Posterior cingulate gyrus (tissue), 11 donors: ENCODE results near the gene ABCA12.
"Not testable (repeated sequence)": the region's sequence is repeated elsewhere in the genome, so short reads cannot be mapped to it uniquely, and the experiment has no call there.

Source experiments
- DNase-seq, 10 donors: peaks; one replicate each; pipeline versions ENCODE4 v3.0.0 to v3.0.0-alpha.2; 2020 to 2021; ENCODE audit warnings: mixed read lengths in 3 of 10
- intact Hi-C: fragments of 100-400 bp; cut with DNase I; formaldehyde crosslinking; loops from one replicate; pipeline ENCODE4 v1.15.1; 2023

The ABCA12 gene

GRCh38 chr2:215138479-215138878 lies at the start of gene ABCA12:
TSS of gene ABCA12 (minus strand) at chr2:215138626. CDS start at chr2:215138208, 418 bp downstream.
- intact Hi-C loops, result no loop called here

GRCh38 chr2:215188078-215188477 lies 49.7 kb upstream of the ABCA12 start:
- intact Hi-C loops, result no loop called here
- peak in 1 of 10 donors; percentile 2 for DNase-seq

More at GRCh38 chr2:215138479-215138878, at the start of gene ABCA12:
- DNase-seq, result no peak

- intact Hi-C loops, result no loop called here
- no peak for DNase-seq
Observed at GRCh38 chr2:215186021-215186420, 47.6 kb upstream of the ABCA12 start.

- no peak for DNase-seq
- intact Hi-C loops, result no loop called here
Observed at GRCh38 chr2:215178121-215178520, 39.7 kb upstream of the ABCA12 start.

GRCh38 chr2:215171796-215172195 lies 33.4 kb upstream of the ABCA12 start:
- intact Hi-C loops, result no loop called here
- peak in 1 of 10 donors; percentile 8 for DNase-seq

- no peak for DNase-seq
- intact Hi-C loops, result no loop called here
Observed at GRCh38 chr2:215171151-215171550, 32.7 kb upstream of the ABCA12 start.

- intact Hi-C loops, DNase-seq: not testable (repeated sequence)
Observed at GRCh38 chr2:215166505-215166904, 28.1 kb upstream of the ABCA12 start.

- intact Hi-C loops, DNase-seq: not testable (repeated sequence)
Observed at GRCh38 chr2:215163319-215163718, 24.9 kb upstream of the ABCA12 start.

- DNase-seq, result no peak
- intact Hi-C loops, result no loop called here
Observed at GRCh38 chr2:215161301-215161829, 22.9 kb upstream of the ABCA12 start.

GRCh38 chr2:215160081-215160480 lies 21.7 kb upstream of the ABCA12 start:
- no peak for DNase-seq
- intact Hi-C loops, result no loop called here

- intact Hi-C loops, result no loop called here
- DNase-seq, result no peak
Observed at GRCh38 chr2:215156453-215156852, 18.0 kb upstream of the ABCA12 start.

GRCh38 chr2:215149894-215150293 lies 11.5 kb upstream of the ABCA12 start:
- intact Hi-C loops, result no loop called here
- DNase-seq, result no peak

GRCh38 chr2:215149486-215149885 lies 11.1 kb upstream of the ABCA12 start:
- DNase-seq, result no peak
- intact Hi-C loops, result no loop called here

GRCh38 chr2:215149060-215149459 lies 10.6 kb upstream of the ABCA12 start:
- intact Hi-C loops, result no loop called here

GRCh38 chr2:215145611-215146010 lies 7.2 kb upstream of the ABCA12 start:
- DNase-seq, result no peak
- intact Hi-C loops, result no loop called here

More at GRCh38 chr2:215149060-215149459, 10.6 kb upstream of the ABCA12 start:
- DNase-seq, result no peak

GRCh38 chr2:215144106-215144875 lies 5.9 kb upstream of the ABCA12 start:
- DNase-seq, result no peak
- intact Hi-C loops, result no loop called here

GRCh38 chr2:215143458-215143857 lies 5.0 kb upstream of the ABCA12 start:
- intact Hi-C loops, result no loop called here

GRCh38 chr2:215141706-215142105 lies 3.3 kb upstream of the ABCA12 start:
- intact Hi-C loops, result no loop called here
- DNase-seq, result no peak

More at GRCh38 chr2:215143458-215143857, 5.0 kb upstream of the ABCA12 start:
- DNase-seq, result no peak

- intact Hi-C loops, result no loop called here
- DNase-seq, result peak in 4 of 10 donors; percentile 2 to 66 (median 40)
Observed at GRCh38 chr2:215140166-215140707, 1.8 kb upstream of the ABCA12 start.

- intact Hi-C loops, result no loop called here
- DNase-seq, result no peak
Observed at GRCh38 chr2:215137741-215138340, 585 bp downstream of the ABCA12 start.

- intact Hi-C loops, result no loop called here
- no peak for DNase-seq
Observed at GRCh38 chr2:215137329-215137686, 1.1 kb downstream of the ABCA12 start.
